T-helper 2 cell treated with Interferon-gamma antibody and Interleukin-4, amounts not matched to agents 100 ng/mL and 5 ng/mL, for 36 hours (primary cell): ENCODE measurements around the gene ZBED4. TPM values are rescaled to one million over a fixed set of nuclear protein-coding genes. Genes with fewer than 3 reads are reported as not detected.

Experiments
- intact Hi-C: fragments of 100-400 bp; cut with micrococcal nuclease; formaldehyde crosslinking; loops from one replicate; pipeline ENCODE4 v1.15.1; 2023
- total RNA-seq: library from RNA; stranded (reverse); gene quantifications from 2 replicates; pipeline ENCODE4 v1.2.3, GENCODE V29; 2022

The ZBED4 gene
- total RNA-seq, 1 donor from 2014 or later = 24.0 TPM

- intact Hi-C loops = no loop called here
Observed at GRCh38 chr22:49872347-49872746, 18.7 kb downstream of the ZBED4 start.

- intact Hi-C loops = no loop called here
Observed at GRCh38 chr22:49873228-49873940, 19.7 kb downstream of the ZBED4 start.

- intact Hi-C loops = no loop called here
Observed at GRCh38 chr22:49877642-49878041, 24.0 kb downstream of the ZBED4 start.

- intact Hi-C loops = no loop called here
Observed at GRCh38 chr22:49878206-49878605, 24.6 kb downstream of the ZBED4 start.

GRCh38 chr22:49879871-49880270 lies 26.2 kb downstream of the ZBED4 start:
- intact Hi-C loops = no loop called here

- intact Hi-C loops = no loop called here
Observed at GRCh38 chr22:49880281-49880680, 26.6 kb downstream of the ZBED4 start.

- intact Hi-C loops = no loop called here
Observed at GRCh38 chr22:49881856-49882255, 28.2 kb downstream of the ZBED4 start.

GRCh38 chr22:49882519-49883293 lies 29.1 kb downstream of the ZBED4 start:
- intact Hi-C loops = no loop called here

- intact Hi-C loops = no loop called here
Observed at GRCh38 chr22:49883294-49883640, 29.6 kb downstream of the ZBED4 start.

- intact Hi-C loops = no loop called here
Observed at GRCh38 chr22:49884075-49884474, 30.4 kb downstream of the ZBED4 start.

GRCh38 chr22:49884503-49885260 lies 31.0 kb downstream of the ZBED4 start:
- intact Hi-C loops = no loop called here

GRCh38 chr22:49885281-49885680 lies 31.6 kb downstream of the ZBED4 start:
- intact Hi-C loops = no loop called here

GRCh38 chr22:49885881-49886280 lies 32.2 kb downstream of the ZBED4 start:
- intact Hi-C loops = no loop called here

GRCh38 chr22:49886346-49887063 lies 32.9 kb downstream of the ZBED4 start:
- intact Hi-C loops = no loop called here

GRCh38 chr22:49887064-49887451 lies 33.4 kb downstream of the ZBED4 start:
- intact Hi-C loops = no loop called here

- intact Hi-C loops = no loop called here
Observed at GRCh38 chr22:49887702-49888101, 34.1 kb downstream of the ZBED4 start.

- intact Hi-C loops = no loop called here
Observed at GRCh38 chr22:49889071-49889470, 35.4 kb downstream of the ZBED4 start.

GRCh38 chr22:49892226-49892899 lies 38.7 kb downstream of the ZBED4 start:
- intact Hi-C loops = no loop called here

GRCh38 chr22:49893025-49893424 lies 39.4 kb downstream of the ZBED4 start:
- intact Hi-C loops = no loop called here

GRCh38 chr22:49894322-49895054 lies 40.8 kb downstream of the ZBED4 start:
- intact Hi-C loops = no loop called here
